ENCODE data around the gene TBX1.

TBX1 gene

DNA sequence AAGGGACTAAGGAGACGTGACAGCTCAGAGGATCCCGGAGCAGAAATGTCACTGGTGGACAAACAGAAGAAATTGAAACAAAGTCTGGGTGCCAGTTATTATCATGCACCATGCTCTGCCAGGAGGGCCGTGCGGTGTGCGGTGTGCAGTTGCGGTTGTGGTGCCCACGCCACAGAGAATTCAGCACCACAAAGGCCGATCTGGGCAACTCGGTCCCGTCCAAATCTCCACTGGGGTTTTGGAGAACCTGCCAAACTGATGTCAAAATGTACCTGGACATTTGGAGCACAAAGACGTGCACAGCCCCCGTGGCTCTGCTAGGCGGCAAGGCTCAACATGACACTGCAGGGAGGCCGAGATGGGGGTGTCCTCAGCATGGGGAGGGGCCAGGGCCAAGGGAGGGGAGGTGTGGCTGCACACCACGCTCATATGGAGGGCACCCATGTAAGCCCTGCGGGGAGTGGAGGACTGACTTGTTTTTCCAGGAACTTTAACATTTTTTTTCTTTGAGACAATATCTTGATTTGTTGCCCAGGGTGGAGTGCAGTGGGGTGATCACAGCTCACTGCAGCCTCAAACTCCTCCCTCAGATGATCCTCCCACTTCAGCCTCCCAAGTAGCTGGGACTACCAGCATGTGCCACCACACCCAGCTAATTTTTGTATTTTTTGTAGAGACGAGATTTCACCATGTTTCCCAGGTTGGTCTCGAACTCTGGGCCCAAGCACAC is 54.7 kb downstream of the TBX1 start:
- DNase-seq (ENCODE audit: low spot score), result no peak

DNA sequence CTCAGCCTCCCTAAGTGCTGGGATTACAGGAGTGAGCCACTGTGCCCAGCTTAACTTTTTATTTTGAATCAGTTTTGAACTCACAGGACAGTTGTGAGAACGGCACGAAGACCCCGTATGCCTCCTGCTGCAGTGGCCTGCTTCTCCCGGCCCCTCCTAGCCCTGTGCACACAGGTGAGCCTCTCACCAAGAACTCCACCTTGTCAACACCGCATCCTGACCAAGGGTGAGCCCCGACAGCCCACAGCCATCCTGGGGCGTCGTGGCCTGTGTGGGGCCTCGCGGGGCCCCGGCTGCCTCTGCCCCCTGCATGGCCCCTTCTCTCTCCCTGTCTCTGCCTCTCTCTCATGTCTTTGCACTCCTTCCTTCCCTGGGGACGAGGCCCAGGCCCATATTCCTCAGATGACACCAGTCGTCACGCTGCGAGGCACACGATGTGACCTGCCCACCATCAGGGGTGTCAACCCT is 55.3 kb downstream of the TBX1 start:
- DNase-seq (ENCODE audit: low spot score), result no peak

DNA sequence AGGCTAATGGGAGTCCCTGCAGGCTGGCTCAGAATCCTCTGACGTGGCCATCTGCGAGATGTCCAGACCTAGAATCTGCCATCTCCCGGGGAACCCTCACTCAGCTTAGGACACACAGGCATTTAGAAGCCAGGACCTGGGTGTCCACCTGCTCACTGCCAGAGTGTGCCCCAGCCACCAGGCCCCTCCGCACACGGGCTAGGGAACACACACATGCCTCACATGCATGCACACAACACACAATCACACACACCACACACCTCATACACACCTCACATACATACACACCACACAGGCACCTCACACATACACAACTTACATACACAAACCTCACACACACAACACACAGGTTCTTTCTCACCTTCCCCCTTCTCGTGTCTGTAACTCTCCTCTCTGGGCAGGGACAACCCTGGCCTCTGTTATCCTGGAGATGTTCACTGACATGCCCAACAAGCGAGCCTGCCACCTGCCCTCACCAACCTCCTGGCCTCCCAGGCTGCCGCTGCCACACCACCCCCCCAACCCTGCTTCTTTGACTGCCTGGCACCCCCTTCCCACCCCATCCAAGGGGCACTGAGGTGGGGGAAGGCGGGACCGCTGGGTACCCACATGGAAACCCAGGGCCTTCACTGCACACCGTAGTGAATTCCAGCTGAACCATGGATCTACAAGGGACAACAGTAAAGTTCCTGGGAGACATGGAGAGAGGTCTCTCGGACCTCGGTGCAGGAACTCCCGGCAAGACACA is 56.0 kb downstream of the TBX1 start:
- DNase-seq (ENCODE audit: low spot score), result no peak
